ENCODE results near the gene NID1. TPM values are rescaled to one million over a fixed set of nuclear protein-coding genes. Genes with fewer than 3 reads are reported as not detected.
"Not testable (repeated sequence)": the region's sequence is repeated elsewhere in the genome, so short reads cannot be mapped to it uniquely, and the experiment has no call there.

The NID1 gene
- total RNA-seq, 1 donor from 2014 or later: 107 TPM

DNA sequence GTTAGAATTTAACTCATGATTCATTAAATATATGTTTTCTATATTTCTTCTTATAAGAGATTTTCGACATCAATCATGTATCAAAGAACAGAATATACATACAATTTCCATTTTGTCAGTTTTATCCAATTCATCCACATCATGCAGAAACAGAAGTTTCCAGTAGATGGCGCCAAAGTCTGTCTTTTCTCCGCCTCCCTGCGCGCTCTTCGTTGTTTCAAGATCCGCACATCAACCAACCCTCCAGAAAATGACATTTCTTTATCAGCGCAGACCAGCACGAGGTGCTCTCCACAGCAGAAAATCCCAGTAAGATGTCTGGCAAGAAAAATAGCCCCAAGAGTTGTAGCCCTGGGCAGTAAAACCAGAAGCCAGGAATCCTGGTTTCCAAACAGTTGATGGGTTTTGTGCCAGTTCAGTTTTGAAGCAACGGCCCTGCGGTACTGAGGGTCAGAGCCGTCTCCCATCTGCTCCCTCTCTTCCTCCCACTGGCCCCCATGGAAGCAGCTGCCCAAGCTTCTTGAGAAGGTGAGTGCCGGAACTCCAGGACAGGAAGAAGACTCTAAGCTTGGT lies 38.8 kb upstream of the NID1 start:
- H3K9ac ChIP-seq (ENCODE audit: low read depth in 1 of 3, low read length in 3 of 3): no peak overlapping the region
- no peaks in the 10 kb centered on the region for H3K4me1 ChIP-seq (ENCODE audit: control insufficient read depth in 3 of 3, insufficient read depth in 3 of 3, low read length in 3 of 3)
- H3K27ac ChIP-seq (ENCODE audit: low read depth, low read length): no peak overlapping the region
- H3K9me3 ChIP-seq (ENCODE audit: control insufficient read depth in 3 of 3, low read length in 3 of 3): no peaks in the 10 kb centered on the region
- H3K27me3 ChIP-seq (ENCODE audit: control insufficient read depth in 3 of 3, insufficient read depth in 3 of 3, low read length in 3 of 3): peaks cover 11 to 24% (median 15%) of the 10 kb centered on the region in 3 donors
- H3K4me3 ChIP-seq (ENCODE audit: low read length in 3 of 3): peak overlapping the region in 1 of 3 donors; percentile 48
- no peaks in the 10 kb centered on the region for H3K36me3 ChIP-seq (ENCODE audit: control insufficient read depth in 3 of 3, insufficient read depth in 3 of 3, low read length in 3 of 3)

DNA sequence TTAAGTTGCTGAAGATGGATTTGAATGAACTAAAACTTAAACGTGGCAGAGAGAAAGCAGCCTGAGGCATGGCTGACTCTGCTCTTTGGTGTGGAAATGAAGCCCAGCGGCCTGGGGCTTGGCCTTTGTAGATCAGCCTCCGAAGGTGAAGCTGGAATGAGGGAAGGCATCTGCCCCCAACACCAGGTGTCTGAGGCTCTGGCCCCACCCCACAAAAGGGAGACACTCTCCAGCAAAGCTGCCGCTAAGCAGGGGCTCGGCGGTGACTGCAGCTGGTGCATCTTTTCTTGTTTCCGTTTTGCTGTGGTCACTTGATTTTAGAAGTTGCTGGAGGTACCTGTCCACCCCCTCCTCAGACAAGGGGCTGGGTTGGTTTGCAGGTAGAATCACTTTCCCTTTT lies 38.2 kb upstream of the NID1 start:
- Histone ChIP-seq H3K9me3 (ENCODE audit: control insufficient read depth in 3 of 3, low read length in 3 of 3) (no peaks in the 10 kb centered on the region), H3K4me1 (ENCODE audit: control insufficient read depth in 3 of 3, insufficient read depth in 3 of 3, low read length in 3 of 3) (no peaks in the 10 kb centered on the region), H3K9ac (ENCODE audit: low read depth in 1 of 3, low read length in 3 of 3) (no peak overlapping the region), H3K27me3 (ENCODE audit: control insufficient read depth in 3 of 3, insufficient read depth in 3 of 3, low read length in 3 of 3) (peaks cover 11 to 24% (median 15%) of the 10 kb centered on the region in 3 donors), H3K36me3 (ENCODE audit: control insufficient read depth in 3 of 3, insufficient read depth in 3 of 3, low read length in 3 of 3) (no peaks in the 10 kb centered on the region), H3K4me3 (ENCODE audit: low read length in 3 of 3) (no peak overlapping the region), H3K27ac (ENCODE audit: low read depth, low read length) (no peak overlapping the region)

DNA sequence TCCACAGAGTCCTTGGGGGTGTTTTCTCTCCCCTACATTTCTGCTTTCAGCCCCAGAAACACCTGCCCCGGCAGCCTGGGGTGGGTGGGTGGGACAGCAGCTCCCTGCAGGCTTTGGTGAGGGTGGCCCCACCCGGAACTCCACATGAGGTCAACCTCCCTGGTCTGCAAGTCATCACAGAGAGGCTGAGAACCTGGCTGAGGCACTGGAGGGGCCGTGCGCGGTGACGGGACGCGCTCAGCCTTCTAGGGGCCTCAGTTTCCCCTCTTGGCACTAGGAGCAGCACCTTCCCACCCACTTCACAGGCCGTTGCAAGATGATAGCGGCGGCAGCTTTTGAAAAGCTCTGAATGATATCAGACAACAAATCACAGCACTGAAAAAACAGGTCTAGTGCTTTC lies 37.7 kb upstream of the NID1 start:
- no peak overlapping the region for H3K4me3 ChIP-seq (ENCODE audit: low read length in 3 of 3)
- no peak overlapping the region for H3K9ac ChIP-seq (ENCODE audit: low read depth in 1 of 3, low read length in 3 of 3)
- H3K27ac ChIP-seq (ENCODE audit: low read depth, low read length): no peak overlapping the region
- H3K4me1 ChIP-seq (ENCODE audit: control insufficient read depth in 3 of 3, insufficient read depth in 3 of 3, low read length in 3 of 3): no peaks in the 10 kb centered on the region
- H3K27me3 ChIP-seq (ENCODE audit: control insufficient read depth in 3 of 3, insufficient read depth in 3 of 3, low read length in 3 of 3): peaks cover 11 to 24% (median 15%) of the 10 kb centered on the region in 3 donors
- no peaks in the 10 kb centered on the region for H3K36me3 ChIP-seq (ENCODE audit: control insufficient read depth in 3 of 3, insufficient read depth in 3 of 3, low read length in 3 of 3)
- no peaks in the 10 kb centered on the region for H3K9me3 ChIP-seq (ENCODE audit: control insufficient read depth in 3 of 3, low read length in 3 of 3)

DNA sequence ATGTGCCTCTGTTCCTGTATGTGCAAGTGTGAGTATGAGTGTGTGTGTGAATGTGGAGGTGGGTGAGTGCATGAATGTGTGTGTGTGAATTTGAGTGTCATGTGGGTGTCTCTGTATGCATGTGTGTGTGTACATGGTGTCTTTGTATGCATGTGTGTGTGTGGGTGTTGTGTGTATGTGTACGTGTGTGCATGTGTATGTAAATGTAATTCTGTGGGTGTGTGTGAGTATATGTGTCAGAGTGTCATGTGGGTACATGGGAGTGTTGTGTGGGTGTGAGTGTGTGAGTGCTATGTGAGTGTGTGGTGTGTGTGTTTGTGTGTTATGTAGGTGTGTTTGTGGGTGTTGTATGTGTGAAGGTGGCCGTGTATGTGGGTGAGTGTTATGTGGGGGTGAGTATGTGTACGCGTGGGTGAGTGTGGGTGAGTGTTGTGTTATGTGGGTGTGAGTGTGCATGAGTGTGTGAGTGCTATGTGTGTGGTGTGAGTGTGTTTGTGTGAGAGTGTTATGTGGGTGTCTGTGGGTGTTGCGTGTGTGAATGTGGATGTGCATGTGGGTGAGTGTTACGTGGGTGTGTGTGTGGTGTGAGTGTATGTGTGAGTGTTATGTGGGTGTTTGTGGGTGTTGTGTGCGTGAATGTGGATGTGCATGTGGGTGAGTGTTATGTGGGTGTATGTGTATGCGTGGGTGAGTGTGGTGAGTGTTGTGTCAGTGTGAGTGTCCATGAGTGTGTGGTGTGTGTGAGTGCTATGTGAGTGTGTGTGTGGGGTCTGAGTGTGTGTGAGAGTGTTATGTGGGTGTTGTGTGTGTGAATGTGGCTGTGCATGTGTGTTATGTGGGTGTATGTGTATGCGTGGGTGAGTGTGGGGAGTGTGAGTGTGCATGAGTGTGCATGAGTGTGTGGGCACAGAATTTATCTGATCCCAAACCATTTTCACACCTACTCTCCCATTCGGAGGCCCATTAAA lies 36.6 kb upstream of the NID1 start:
- H3K36me3 ChIP-seq (ENCODE audit: control insufficient read depth in 3 of 3, insufficient read depth in 3 of 3, low read length in 3 of 3): no peaks in the 10 kb centered on the region
- H3K4me1 ChIP-seq (ENCODE audit: control insufficient read depth in 3 of 3, insufficient read depth in 3 of 3, low read length in 3 of 3): no peaks in the 10 kb centered on the region
- no peak overlapping the region for H3K9ac ChIP-seq (ENCODE audit: low read depth in 1 of 3, low read length in 3 of 3)
- H3K27me3 ChIP-seq (ENCODE audit: control insufficient read depth in 3 of 3, insufficient read depth in 3 of 3, low read length in 3 of 3): peaks cover 11 to 24% (median 15%) of the 10 kb centered on the region in 3 donors
- H3K9me3 ChIP-seq (ENCODE audit: control insufficient read depth in 3 of 3, low read length in 3 of 3): peaks cover 0 to 3% (median 0%) of the 10 kb centered on the region in 3 donors
- no peak overlapping the region for H3K4me3 ChIP-seq (ENCODE audit: low read length in 3 of 3)
- no peak overlapping the region for H3K27ac ChIP-seq (ENCODE audit: low read depth, low read length)

DNA sequence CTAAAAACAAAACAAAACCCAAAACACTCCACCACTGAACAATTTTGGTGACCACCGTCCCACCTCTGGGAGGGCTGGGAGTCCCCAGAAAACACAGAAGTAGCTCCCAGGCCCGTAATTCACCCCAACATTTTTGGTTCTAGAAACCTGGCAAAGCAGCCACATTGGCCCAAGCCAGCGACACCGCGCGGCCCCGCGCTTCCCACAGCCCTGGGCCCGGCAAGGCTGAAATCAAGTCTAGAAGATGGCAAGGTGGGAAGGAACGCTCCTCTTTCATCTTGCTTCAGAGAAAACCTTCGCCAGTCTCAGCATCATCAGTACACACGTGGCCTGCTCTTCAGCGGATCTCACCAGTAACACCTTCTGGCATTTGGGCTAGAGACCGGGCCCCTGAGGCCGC lies 35.9 kb upstream of the NID1 start:
- no peak overlapping the region for H3K9ac ChIP-seq (ENCODE audit: low read depth in 1 of 3, low read length in 3 of 3)

DNA sequence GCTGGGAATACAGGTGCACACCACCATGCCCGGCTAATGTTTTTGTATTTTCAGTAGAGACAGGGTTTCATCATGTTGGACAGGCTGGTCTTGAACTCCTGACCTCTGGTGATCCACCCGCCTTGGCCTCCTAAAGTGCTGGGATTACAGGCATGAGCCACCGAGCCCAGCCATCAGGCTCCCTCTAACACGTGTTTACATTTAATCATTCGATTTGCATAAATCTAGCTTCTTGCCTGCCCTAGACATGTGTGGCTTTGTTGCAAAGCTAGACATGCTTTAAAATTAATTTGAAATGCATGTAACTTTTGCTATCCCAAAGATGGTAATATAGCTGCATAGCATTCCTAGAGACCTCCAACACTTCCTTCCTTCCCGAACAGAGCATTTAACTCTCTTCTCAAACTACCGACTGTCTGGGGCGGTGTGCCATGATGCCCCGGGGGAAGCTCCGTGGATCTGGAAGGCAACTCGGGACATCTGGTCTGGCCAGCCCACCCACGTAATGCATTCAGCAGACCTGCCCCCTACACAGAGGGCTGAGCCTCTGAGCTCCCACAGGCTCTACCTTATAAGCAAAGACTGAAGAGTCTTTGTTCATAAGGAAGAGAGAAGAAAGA lies 34.6 kb upstream of the NID1 start:
- H3K9ac ChIP-seq (ENCODE audit: low read depth in 1 of 3, low read length in 3 of 3): no peak overlapping the region
- no peaks in the 10 kb centered on the region for H3K4me1 ChIP-seq (ENCODE audit: control insufficient read depth in 3 of 3, insufficient read depth in 3 of 3, low read length in 3 of 3)
- no peaks in the 10 kb centered on the region for H3K36me3 ChIP-seq (ENCODE audit: control insufficient read depth in 3 of 3, insufficient read depth in 3 of 3, low read length in 3 of 3)
- peaks cover 0 to 3% (median 0%) of the 10 kb centered on the region in 3 donors for H3K9me3 ChIP-seq (ENCODE audit: control insufficient read depth in 3 of 3, low read length in 3 of 3)
- H3K27ac ChIP-seq (ENCODE audit: low read depth, low read length): no peak overlapping the region
- peaks cover 11 to 24% (median 15%) of the 10 kb centered on the region in 3 donors for H3K27me3 ChIP-seq (ENCODE audit: control insufficient read depth in 3 of 3, insufficient read depth in 3 of 3, low read length in 3 of 3)
- H3K4me3 ChIP-seq (ENCODE audit: low read length in 3 of 3): no peak overlapping the region

More for the DNA sequence above, 35.9 kb upstream of the NID1 start:
- H3K9me3 ChIP-seq (ENCODE audit: control insufficient read depth in 3 of 3, low read length in 3 of 3): peaks cover 0 to 3% (median 0%) of the 10 kb centered on the region in 3 donors
- H3K4me1 ChIP-seq (ENCODE audit: control insufficient read depth in 3 of 3, insufficient read depth in 3 of 3, low read length in 3 of 3): no peaks in the 10 kb centered on the region
- H3K4me3 ChIP-seq (ENCODE audit: low read length in 3 of 3): no peak overlapping the region
- H3K27me3 ChIP-seq (ENCODE audit: control insufficient read depth in 3 of 3, insufficient read depth in 3 of 3, low read length in 3 of 3): peaks cover 11 to 24% (median 15%) of the 10 kb centered on the region in 3 donors
- H3K27ac ChIP-seq (ENCODE audit: low read depth, low read length): no peak overlapping the region
- H3K36me3 ChIP-seq (ENCODE audit: control insufficient read depth in 3 of 3, insufficient read depth in 3 of 3, low read length in 3 of 3): no peaks in the 10 kb centered on the region

DNA sequence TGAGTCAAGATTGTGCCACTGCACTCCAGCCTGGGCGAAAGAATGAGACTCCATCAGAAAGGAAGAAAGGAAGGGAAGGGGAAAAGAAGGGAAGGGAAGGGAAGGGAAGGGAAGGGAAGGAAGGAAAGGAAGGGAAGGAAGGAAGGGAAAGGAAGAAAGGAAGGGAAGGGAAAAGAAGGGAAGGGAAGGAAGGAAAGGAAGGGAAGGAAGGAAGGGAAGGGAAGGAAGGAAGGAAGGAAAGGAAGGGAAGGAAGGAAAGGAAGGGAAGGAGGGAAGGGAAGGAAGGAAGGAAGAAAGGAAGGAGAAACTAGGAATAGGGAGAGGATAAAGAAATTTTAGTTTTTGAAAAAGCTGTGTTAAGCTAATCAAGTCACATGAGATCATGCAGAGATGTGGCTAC lies 33.4 kb upstream of the NID1 start:
- H3K9me3 ChIP-seq (ENCODE audit: control insufficient read depth in 3 of 3, low read length in 3 of 3): peaks cover 0 to 3% (median 0%) of the 10 kb centered on the region in 3 donors
- peaks cover 11 to 24% (median 13%) of the 10 kb centered on the region in 3 donors for H3K27me3 ChIP-seq (ENCODE audit: control insufficient read depth in 3 of 3, insufficient read depth in 3 of 3, low read length in 3 of 3)
- H3K27ac ChIP-seq (ENCODE audit: low read depth, low read length): no peak overlapping the region
- no peaks in the 10 kb centered on the region for H3K36me3 ChIP-seq (ENCODE audit: control insufficient read depth in 3 of 3, insufficient read depth in 3 of 3, low read length in 3 of 3)
- no peaks in the 10 kb centered on the region for H3K4me1 ChIP-seq (ENCODE audit: control insufficient read depth in 3 of 3, insufficient read depth in 3 of 3, low read length in 3 of 3)
- H3K4me3 ChIP-seq (ENCODE audit: low read length in 3 of 3): no peak overlapping the region
- no peak overlapping the region for H3K9ac ChIP-seq (ENCODE audit: low read depth in 1 of 3, low read length in 3 of 3)

DNA sequence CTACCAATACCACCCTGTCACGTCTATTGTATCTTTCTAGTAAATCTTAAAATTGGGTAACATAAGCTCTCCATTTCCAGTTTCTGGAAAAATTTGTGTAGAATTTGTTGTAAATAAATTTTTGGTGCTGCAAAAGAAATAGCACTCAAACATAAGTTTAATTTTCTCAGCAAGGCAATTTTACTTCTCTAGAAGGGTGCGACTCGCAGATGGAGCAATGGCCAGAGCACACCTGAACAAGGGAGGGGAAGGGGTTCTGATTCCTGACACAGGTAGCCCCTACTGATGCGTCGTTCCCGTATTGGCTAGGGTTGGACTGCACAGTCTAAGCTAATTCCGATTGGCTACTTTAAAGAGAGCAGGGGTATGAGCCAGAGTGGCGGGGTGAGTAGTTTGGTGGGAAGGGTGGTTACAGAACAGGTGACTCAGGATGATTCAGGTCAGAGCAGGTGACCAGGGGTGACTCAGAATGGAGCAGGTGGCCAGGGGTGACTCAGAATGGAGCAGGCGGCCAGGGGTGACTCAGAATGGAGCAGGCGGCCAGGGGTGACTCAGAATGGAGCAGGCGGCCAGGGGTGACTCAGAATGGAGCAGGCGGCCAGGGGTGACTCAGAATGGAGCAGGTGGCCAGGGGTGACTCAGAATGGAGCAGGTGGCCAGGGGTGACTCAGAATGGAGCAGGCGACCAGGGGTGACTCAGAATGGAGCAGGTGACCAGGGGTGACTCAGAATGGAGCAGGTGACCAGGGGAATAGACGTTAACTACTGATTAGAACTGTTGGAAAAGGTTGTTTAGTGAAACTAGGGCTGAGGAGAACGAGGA lies 32.0 kb upstream of the NID1 start:
- not testable (repeated sequence) for H3K9ac ChIP-seq (ENCODE audit: low read depth in 1 of 3, low read length in 3 of 3); H3K4me1 ChIP-seq (ENCODE audit: control insufficient read depth in 3 of 3, insufficient read depth in 3 of 3, low read length in 3 of 3); H3K4me3 ChIP-seq (ENCODE audit: low read length in 3 of 3); H3K36me3 ChIP-seq (ENCODE audit: control insufficient read depth in 3 of 3, insufficient read depth in 3 of 3, low read length in 3 of 3); H3K9me3 ChIP-seq (ENCODE audit: control insufficient read depth in 3 of 3, low read length in 3 of 3)
- H3K27me3 ChIP-seq (ENCODE audit: control insufficient read depth in 3 of 3, insufficient read depth in 3 of 3, low read length in 3 of 3): peaks cover 4 to 17% (median 6%) of the 10 kb centered on the region in 3 donors
- H3K27ac ChIP-seq (ENCODE audit: low read depth, low read length): peak overlapping the region; percentile 21

DNA sequence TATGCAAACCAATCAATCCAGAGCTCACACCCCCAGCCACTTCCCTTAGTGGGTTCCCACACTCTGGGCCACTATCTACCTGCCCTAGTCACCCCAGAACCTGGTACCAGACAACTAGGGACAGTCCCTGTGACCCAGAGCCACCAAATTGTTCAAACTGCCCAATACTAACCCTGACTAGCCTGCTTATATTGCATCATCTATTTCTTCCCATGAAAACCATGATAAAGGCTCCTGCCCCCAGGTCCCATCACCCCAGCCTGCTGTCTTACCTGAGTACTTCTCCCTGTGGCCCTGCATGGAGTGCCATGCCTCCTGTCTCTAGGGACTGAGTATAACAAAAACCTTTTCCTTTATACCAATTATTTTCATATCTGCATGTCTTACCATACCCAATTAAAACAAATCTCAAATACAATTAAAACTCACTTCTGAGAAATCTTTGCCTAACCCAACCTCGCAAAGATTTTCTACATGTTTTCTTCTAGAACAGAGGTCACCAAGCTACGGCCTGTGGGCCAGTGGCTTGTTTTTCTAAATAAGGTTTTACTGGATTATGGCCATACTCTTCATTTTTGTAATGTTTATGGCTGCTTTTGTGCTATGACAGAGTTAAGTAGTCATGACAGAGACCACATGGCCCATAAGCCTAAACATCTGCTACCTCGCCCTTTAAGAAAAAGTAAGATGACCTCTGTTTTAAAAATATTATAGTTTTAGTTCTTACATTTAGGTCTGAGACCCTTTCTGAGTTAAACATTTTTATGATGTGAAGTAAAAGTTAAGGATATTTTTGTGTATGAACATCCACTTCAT lies 31.0 kb upstream of the NID1 start:
- Histone ChIP-seq H3K4me1 (ENCODE audit: control insufficient read depth in 3 of 3, insufficient read depth in 3 of 3, low read length in 3 of 3) (no peaks in the 10 kb centered on the region), H3K4me3 (ENCODE audit: low read length in 3 of 3) (no peak overlapping the region), H3K9ac (ENCODE audit: low read depth in 1 of 3, low read length in 3 of 3) (no peak overlapping the region), H3K27me3 (ENCODE audit: control insufficient read depth in 3 of 3, insufficient read depth in 3 of 3, low read length in 3 of 3) (peaks cover 0 to 11% (median 4%) of the 10 kb centered on the region in 3 donors), H3K27ac (ENCODE audit: low read depth, low read length) (no peak overlapping the region), H3K36me3 (ENCODE audit: control insufficient read depth in 3 of 3, insufficient read depth in 3 of 3, low read length in 3 of 3) (no peaks in the 10 kb centered on the region), H3K9me3 (ENCODE audit: control insufficient read depth in 3 of 3, low read length in 3 of 3) (peaks cover 0 to 3% (median 0%) of the 10 kb centered on the region in 3 donors)
